Stomach (tissue), 9 donors: ENCODE results near the gene RALY. TPM values are rescaled to one million over a fixed set of nuclear protein-coding genes. Genes with fewer than 3 reads are reported as not detected.

Experiments used
- DNase-seq, 2 donors: peaks; one replicate each; pipeline versions ENCODE4 v3.0.0 to v3.0.0-alpha.2; 2013 to 2019
- H3K27ac ChIP-seq, 5 donors: fragments of 200-600 bp in 4 of 5; sonication (generic) in 4 of 5; one replicate each; pipeline ENCODE4 v1.5.1; 2013 to 2019; ENCODE audit warnings: mild to moderate bottlenecking in 1 of 5, moderate library complexity in 1 of 5
- H3K27me3 ChIP-seq, 3 donors: fragments of 200-600 bp; sonication (generic); one replicate each; pipeline ENCODE4 v1.5.1; 2017 to 2019; ENCODE audit warnings: mixed run types in 1 of 3
- H3K36me3 ChIP-seq, 4 donors: fragments of 200-600 bp; sonication (generic); 1 replicate in 3 of 4; 2 replicates in 1 of 4; pipeline ENCODE4 v1.5.1; 2016 to 2019
- H3K4me1 ChIP-seq, 4 donors: fragments of 200-600 bp; sonication (generic); one replicate each; pipeline ENCODE4 v1.5.1; 2016 to 2019
- H3K4me3 ChIP-seq, 4 donors: fragments of 200-600 bp; sonication (generic) in 3 of 4; one replicate each; pipeline ENCODE4 v1.5.1; 2016 to 2019; ENCODE audit warnings: mild to moderate bottlenecking in 1 of 4
- H3K9me3 ChIP-seq, 4 donors: fragments of 200-600 bp; sonication (generic); one replicate each; pipeline ENCODE4 v1.5.1; 2016 to 2019
- EP300 ChIP-seq: sonication (generic); formaldehyde crosslinking; IDR thresholded peaks from one replicate; pipeline ENCODE4 v1.6.1; 2017; ENCODE audit warnings: antibody characterized with exemption
- POLR2A ChIP-seq, 4 donors: fragments of 450-650 bp; IDR thresholded peaks; one replicate each; pipeline ENCODE4 v1.6.1; 2016; ENCODE audit warnings: antibody characterized with exemption in 4 of 4, control low read depth in 2 of 4, mild to moderate bottlenecking in 1 of 4, moderate library complexity in 1 of 4
- POLR2AphosphoS5 ChIP-seq, 3 donors: sonication (generic); formaldehyde crosslinking; IDR thresholded peaks; one replicate each; pipeline ENCODE4 v1.6.1; 2016; ENCODE audit warnings: antibody characterized with exemption in 3 of 3
- WGBS, 5 donors: extraction: QIAGEN DNeasy Blood & Tissue Kit in 3 of 5; methylation state at CpG; one replicate each; pipeline versions ENCODE4 v1.1.5 to v1.1.7; 2013 to 2018; 5-methylcytosine and 5-hydroxymethylcytosine counted together
- intact Hi-C: fragments of 100-400 bp; cut with DNase I; formaldehyde crosslinking; loops from one replicate; pipeline ENCODE4 v1.15.1; 2023; ENCODE audit warnings: low total_unique reads
- polyA plus RNA-seq, 3 donors: library from polyadenylated mRNA; stranded (reverse); fragments of 200-250 nt; gene quantifications; one replicate each; pipeline ENCODE4 v1.2.3, GENCODE V29; 2013
- total RNA-seq, 5 donors: library from RNA; depleted of rRNA; stranded (reverse); fragments of >200 nt; gene quantifications; one replicate each; pipeline versions ENCODE4 v1.1.0 to v1.2.3, GENCODE V29; 2014 to 2016
- TF ChIP-seq, protein P1 (sequence below), 7 experiments: fragments of 450-650 bp in 4 of 7; fragments of 200-600 bp in 3 of 7; sonication (generic) in 3 of 7; IDR thresholded peaks; one replicate each; pipeline ENCODE4 v1.5.1; 2016 to 2019; ENCODE audit warnings: antibody characterized with exemption in 7 of 7, control low read depth in 2 of 7, mild to moderate bottlenecking in 1 of 7
- donor health status: healthy with polysubstance abuse.
- donor health status: Bipolar disorder and iron deficiency.
- donor health status: healthy.

Gene RALY
- total and polyA plus RNA-seq, 8 donors, result 21.6 to 389 (median 97.7) TPM

DNA sequence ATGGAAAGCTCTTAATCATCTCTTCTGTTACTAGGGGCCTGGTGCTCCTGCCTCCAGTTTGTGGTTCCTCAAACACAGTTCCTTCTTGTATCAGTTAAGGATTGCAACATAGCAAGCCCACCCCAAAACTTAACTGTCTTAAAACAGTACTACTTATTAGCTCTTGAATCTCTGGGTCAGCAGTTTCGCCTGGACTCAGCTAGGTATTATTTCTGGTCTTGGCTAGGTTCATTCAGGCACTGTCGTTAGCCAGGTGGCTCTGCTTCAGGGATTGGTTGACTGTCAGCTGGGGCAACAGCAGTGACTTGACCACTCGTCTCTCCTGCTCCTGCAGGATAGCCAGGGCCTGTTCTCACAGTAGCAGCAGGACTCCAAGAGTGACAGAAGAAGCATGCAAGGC, 30.0 kb upstream of the RALY start:
- intact Hi-C loops, result no loop called here
- 62 to 73% (median 69%) methylated on average over 3 of the region's 3 CpGs for WGBS, 5 donors
- TF ChIP-seq, protein P1, sequence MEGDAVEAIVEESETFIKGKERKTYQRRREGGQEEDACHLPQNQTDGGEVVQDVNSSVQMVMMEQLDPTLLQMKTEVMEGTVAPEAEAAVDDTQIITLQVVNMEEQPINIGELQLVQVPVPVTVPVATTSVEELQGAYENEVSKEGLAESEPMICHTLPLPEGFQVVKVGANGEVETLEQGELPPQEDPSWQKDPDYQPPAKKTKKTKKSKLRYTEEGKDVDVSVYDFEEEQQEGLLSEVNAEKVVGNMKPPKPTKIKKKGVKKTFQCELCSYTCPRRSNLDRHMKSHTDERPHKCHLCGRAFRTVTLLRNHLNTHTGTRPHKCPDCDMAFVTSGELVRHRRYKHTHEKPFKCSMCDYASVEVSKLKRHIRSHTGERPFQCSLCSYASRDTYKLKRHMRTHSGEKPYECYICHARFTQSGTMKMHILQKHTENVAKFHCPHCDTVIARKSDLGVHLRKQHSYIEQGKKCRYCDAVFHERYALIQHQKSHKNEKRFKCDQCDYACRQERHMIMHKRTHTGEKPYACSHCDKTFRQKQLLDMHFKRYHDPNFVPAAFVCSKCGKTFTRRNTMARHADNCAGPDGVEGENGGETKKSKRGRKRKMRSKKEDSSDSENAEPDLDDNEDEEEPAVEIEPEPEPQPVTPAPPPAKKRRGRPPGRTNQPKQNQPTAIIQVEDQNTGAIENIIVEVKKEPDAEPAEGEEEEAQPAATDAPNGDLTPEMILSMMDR (IDR thresholded peaks at IDR 0.05), result no peak
- no peak for TF ChIP-seq EP300
- TF ChIP-seq POLR2A (IDR thresholded peaks at IDR 0.05), result no peak
- TF ChIP-seq POLR2AphosphoS5 (IDR thresholded peaks at IDR 0.05), result no peak

DNA sequence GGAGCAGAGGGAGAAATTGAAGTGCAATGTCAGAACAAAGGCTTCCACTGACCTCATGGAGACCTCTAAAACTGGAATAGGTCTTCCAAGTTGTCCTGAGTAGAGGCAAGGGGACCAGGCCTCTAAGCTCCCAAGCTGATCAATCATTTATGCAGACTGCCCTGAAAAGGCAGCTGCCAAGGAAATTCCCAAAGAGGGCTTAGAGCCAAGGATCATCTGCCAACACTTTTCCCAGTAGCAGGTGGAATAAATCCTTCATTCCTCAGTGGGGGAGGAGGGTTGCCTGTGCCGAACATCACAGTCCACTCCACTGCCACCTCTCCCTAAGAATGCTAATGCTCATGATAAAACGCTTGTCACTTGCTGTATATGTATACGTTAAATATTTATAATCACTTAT, 29.3 kb upstream of the RALY start:
- Histone ChIP-seq H3K9me3 (peaks cover 0 to 4% (median 2%) of the 10 kb centered on the region in 4 donors), H3K36me3 (no peaks in the 10 kb centered on the region), H3K27ac (no peak overlapping the region), H3K4me3 (no peak overlapping the region), H3K27me3 (no peaks in the 10 kb centered on the region), H3K4me1 (no peaks in the 10 kb centered on the region)
- intact Hi-C loops, result no loop called here
- no peak for DNase-seq
- TF ChIP-seq POLR2A (IDR thresholded peaks at IDR 0.05), result no peak
- TF ChIP-seq POLR2AphosphoS5 (IDR thresholded peaks at IDR 0.05), result no peak
- TF ChIP-seq, protein P1 (IDR thresholded peaks at IDR 0.05), result no peak
- TF ChIP-seq EP300, result no peak
- 78 to 94% (median 82%) methylated on average over 3 of the region's 3 CpGs for WGBS, 5 donors

More for the DNA sequence above, 30.0 kb upstream of the RALY start:
- H3K4me3 ChIP-seq, result no peak overlapping the region
- no peak overlapping the region for H3K27ac ChIP-seq
- H3K27me3 ChIP-seq, result no peaks in the 10 kb centered on the region
- H3K4me1 ChIP-seq, result no peaks in the 10 kb centered on the region
- DNase-seq, result no peak
- H3K9me3 ChIP-seq, result peaks cover 0 to 4% (median 2%) of the 10 kb centered on the region in 4 donors
- H3K36me3 ChIP-seq, result no peaks in the 10 kb centered on the region

DNA sequence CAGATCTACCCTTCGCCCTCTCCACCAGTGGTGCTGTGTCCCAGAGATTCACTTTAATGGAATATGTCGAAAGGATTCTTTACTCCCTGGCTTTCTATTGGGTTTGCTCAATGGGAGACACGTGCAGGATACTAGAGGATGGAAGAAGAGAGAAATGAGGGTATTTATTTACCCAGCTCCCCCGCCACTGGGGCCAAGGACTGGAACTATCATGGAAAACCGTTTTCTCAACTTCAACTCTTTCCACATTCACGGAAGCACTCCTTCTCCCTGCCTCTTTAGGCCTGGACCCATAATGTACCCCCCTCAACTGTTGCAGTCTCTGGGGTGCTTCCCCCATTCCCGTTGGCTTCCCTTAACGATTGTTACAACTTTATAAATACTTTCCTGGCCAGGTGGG, 26.6 kb upstream of the RALY start:
- Histone ChIP-seq H3K27me3 (no peaks in the 10 kb centered on the region), H3K9me3 (peaks cover 0 to 4% (median 2%) of the 10 kb centered on the region in 4 donors), H3K4me3 (no peak overlapping the region), H3K4me1 (no peaks in the 10 kb centered on the region), H3K36me3 (no peaks in the 10 kb centered on the region), H3K27ac (no peak overlapping the region)
- intact Hi-C loops, result no loop called here
- TF ChIP-seq EP300, result no peak
- 88 to 92% (median 91%) methylated on average over 8 of the region's 8 CpGs for WGBS, 5 donors
- no peak for DNase-seq

DNA sequence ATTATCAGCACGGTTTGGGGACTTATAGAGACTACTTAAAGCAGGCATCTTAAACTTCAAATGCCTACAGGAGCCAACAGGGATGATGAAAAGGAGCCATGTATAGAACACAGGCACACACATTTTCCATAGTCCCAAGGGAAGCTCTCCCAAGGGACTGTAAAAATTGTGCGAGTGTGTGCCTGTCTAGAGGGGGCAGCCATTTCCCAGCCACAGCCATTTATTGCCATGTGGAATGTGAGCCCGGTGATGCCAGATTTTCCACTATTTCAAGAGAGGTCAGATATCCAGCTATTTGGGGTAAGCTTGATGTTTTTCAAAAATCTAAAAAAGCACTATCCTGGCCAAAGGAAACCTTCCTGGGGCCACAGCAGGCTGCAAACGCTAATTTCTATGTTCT, 24.1 kb upstream of the RALY start:
- Histone ChIP-seq H3K27ac (no peak overlapping the region), H3K4me3 (no peak overlapping the region), H3K36me3 (no peaks in the 10 kb centered on the region), H3K9me3 (peaks cover 0 to 4% (median 2%) of the 10 kb centered on the region in 4 donors), H3K4me1 (no peaks in the 10 kb centered on the region), H3K27me3 (no peaks in the 10 kb centered on the region)
- TF ChIP-seq POLR2A (IDR thresholded peaks at IDR 0.05) (no peak), POLR2AphosphoS5 (IDR thresholded peaks at IDR 0.05) (no peak), EP300 (no peak)
- TF ChIP-seq, protein P1 (IDR thresholded peaks at IDR 0.05), result no peak
- no peak for DNase-seq
- 76 to 84% (median 82%) methylated on average over 4 of the region's 4 CpGs for WGBS, 5 donors
- intact Hi-C loops, result no loop called here

DNA sequence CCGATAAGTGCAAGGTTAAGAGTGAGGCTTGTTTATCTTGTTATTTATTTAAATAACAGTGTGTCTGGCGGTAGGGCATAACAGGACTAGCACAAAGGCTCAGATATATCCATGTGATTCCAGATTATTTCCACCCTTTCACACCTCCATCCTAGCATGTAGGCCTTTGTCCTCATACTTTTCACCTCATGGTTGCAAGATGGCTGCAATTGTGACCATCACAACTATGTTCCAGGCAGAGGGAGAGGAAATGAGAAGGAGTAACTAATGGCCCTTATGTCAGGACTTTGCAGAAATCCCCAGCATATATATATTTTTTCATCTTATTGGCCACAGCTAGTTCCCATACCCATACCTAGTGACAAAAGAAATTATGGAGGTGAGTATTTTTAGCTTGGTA, 23.5 kb upstream of the RALY start:
- Histone ChIP-seq H3K4me3 (no peak overlapping the region), H3K27ac (no peak overlapping the region), H3K36me3 (no peaks in the 10 kb centered on the region), H3K9me3 (peaks cover 0 to 4% (median 2%) of the 10 kb centered on the region in 4 donors), H3K4me1 (no peaks in the 10 kb centered on the region), H3K27me3 (no peaks in the 10 kb centered on the region)
- TF ChIP-seq POLR2AphosphoS5 (IDR thresholded peaks at IDR 0.05), result no peak
- no peak for TF ChIP-seq POLR2A (IDR thresholded peaks at IDR 0.05)
- TF ChIP-seq, protein P1 (IDR thresholded peaks at IDR 0.05), result no peak
- TF ChIP-seq EP300, result no peak
- WGBS, 5 donors, result 84 to 92% (median 90%) methylated on average over 2 of the region's 2 CpGs
- intact Hi-C loops, result no loop called here
- no peak for DNase-seq
